ENCODE results near the gene STK16.
A peak's percentile ranks its signal among the peaks of the same experiment; 100 is the strongest.

STK16 gene

DNA sequence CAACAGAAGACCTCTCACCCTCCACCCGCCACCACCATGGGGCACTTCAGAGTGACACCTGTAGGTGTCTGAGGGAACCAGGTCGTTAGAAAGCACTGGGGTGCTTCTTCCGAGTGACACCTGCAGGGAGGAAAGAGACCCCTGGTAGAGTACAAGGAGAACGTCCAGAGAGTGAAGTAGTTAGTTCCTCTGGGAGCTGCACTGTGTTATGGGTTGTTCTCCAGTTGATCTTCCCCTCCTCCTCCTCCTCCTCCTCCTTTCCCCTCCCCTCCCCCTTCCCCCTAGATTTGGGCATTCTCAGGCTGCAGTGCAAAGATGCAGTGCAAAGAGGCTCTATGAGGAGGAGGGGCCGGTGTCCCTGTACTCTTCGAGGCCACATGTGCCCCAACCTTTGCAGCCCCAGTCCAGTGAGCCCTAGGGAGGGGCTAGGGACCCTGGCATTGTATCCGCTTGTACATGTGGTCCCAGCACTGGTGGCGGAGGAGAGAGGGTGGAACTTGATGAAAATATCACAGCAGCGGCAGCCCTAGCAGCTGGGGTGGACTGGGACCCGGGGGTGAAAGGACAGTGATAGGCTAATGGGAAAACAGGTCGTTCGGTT, 34.7 kb downstream of the STK16 start:
- TF ChIP-seq, protein P1, sequence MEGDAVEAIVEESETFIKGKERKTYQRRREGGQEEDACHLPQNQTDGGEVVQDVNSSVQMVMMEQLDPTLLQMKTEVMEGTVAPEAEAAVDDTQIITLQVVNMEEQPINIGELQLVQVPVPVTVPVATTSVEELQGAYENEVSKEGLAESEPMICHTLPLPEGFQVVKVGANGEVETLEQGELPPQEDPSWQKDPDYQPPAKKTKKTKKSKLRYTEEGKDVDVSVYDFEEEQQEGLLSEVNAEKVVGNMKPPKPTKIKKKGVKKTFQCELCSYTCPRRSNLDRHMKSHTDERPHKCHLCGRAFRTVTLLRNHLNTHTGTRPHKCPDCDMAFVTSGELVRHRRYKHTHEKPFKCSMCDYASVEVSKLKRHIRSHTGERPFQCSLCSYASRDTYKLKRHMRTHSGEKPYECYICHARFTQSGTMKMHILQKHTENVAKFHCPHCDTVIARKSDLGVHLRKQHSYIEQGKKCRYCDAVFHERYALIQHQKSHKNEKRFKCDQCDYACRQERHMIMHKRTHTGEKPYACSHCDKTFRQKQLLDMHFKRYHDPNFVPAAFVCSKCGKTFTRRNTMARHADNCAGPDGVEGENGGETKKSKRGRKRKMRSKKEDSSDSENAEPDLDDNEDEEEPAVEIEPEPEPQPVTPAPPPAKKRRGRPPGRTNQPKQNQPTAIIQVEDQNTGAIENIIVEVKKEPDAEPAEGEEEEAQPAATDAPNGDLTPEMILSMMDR (IDR thresholded peaks at IDR 0.05; ENCODE audit: low read length, missing control alignments) = no peak
- DNase-seq (ENCODE audit: low read depth) = no peak
- H3K4me3 ChIP-seq (replicated peaks; ENCODE audit: low read depth, low read length) = peak overlapping the region; percentile 68

GRCh38 chr2:219280651-219281050, 35.4 kb downstream of the STK16 start:
- TF ChIP-seq, protein P1 (IDR thresholded peaks at IDR 0.05; ENCODE audit: low read length, missing control alignments) = no peak
- H3K4me3 ChIP-seq (replicated peaks; ENCODE audit: low read depth, low read length) = no peak overlapping the region
- no peak for DNase-seq (ENCODE audit: low read depth)

DNA sequence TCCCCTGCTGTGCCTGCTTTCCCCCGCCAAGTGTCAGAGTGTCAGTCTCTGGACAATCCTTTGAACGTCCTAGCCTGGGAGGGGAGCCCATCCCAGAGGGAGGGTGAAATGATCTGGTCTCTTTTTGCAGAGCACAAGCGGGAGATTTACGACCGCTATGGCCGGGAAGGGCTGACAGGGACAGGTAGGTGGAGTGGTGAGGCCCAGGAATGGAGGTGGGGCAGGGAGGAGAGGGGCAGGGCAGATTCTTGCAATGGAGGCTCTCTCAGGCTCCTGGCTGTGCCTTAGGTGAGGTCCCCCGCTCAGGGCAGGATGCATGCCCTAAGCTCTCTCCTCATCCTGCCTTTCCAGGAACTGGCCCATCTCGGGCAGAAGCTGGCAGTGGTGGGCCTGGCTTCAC, 36.3 kb downstream of the STK16 start:
- TF ChIP-seq, protein P1 (IDR thresholded peaks at IDR 0.05; ENCODE audit: low read length, missing control alignments) = no peak
- H3K4me3 ChIP-seq (replicated peaks; ENCODE audit: low read depth, low read length) = no peak overlapping the region

GRCh38 chr2:219282375-219282774, 37.1 kb downstream of the STK16 start:
- no peak overlapping the region for H3K4me3 ChIP-seq (replicated peaks; ENCODE audit: low read depth, low read length)
- TF ChIP-seq, protein P1 (IDR thresholded peaks at IDR 0.05; ENCODE audit: low read length, missing control alignments) = no peak
- no peak for DNase-seq (ENCODE audit: low read depth)

More for the DNA sequence above, 36.3 kb downstream of the STK16 start:
- DNase-seq (ENCODE audit: low read depth) = no peak

DNA sequence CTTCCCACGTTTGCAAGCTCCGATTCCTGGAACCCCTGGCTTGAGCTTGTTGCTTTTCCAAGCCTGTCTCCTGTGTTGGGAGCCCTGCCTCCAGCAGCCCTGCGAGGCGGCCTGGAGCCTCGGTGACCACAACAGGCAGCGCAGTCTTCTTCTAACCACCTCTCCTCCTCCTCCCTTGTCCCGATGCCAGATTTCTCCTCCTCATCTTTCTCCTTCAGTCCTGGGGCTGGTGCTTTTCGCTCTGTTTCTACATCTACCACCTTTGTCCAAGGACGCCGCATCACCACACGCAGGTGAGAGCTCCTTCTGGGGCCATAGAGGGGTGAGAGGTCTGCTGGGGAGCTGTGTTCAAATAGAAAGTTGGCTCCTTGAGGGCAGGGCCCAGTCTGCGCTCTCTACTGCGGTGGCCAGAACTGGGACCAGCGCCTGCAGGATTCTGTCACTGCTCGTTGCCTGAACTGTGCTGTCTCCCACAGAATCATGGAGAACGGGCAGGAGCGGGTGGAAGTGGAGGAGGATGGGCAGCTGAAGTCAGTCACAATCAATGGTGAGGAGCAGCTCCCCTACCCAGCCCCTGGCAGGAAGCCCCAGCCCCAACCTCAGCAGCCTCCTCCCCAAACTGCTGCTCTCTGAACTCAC, 37.8 kb downstream of the STK16 start:
- DNase-seq (ENCODE audit: low read depth) = no peak
- TF ChIP-seq, protein P1 (IDR thresholded peaks at IDR 0.05; ENCODE audit: low read length, missing control alignments) = no peak
- H3K4me3 ChIP-seq (replicated peaks; ENCODE audit: low read depth, low read length) = no peak overlapping the region

- TF ChIP-seq, protein P1 (IDR thresholded peaks at IDR 0.05; ENCODE audit: low read length, missing control alignments) = no peak
- no peak for DNase-seq (ENCODE audit: low read depth)
- H3K4me3 ChIP-seq (replicated peaks; ENCODE audit: low read depth, low read length) = no peak overlapping the region
Measured at GRCh38 chr2:219284501-219285372, 39.5 kb downstream of the STK16 start.

Data from fibroblast of pulmonary artery (primary cell).